Ascending aorta (tissue), 2 donors: ENCODE results near the gene DENND4B. TPM values are rescaled to one million over a fixed set of nuclear protein-coding genes. Genes with fewer than 3 reads are reported as not detected.
"Not testable (repeated sequence)": the region's sequence is repeated elsewhere in the genome, so short reads cannot be mapped to it uniquely, and the experiment has no call there.

Source experiments
- DNase-seq, 2 donors: peaks; one replicate each; pipeline ENCODE4 v3.0.0-alpha.2; 2019; ENCODE audit warnings: low spot score in 2 of 2
- H3K27ac ChIP-seq, 2 donors: fragments of 200-600 bp; sonication (generic); one replicate each; pipeline ENCODE4 v1.5.1; 2016 to 2017; ENCODE audit warnings: mild to moderate bottlenecking in 1 of 2
- H3K27me3 ChIP-seq: fragments of 200-600 bp; sonication (generic); one replicate; pipeline ENCODE4 v1.5.1; 2017
- H3K36me3 ChIP-seq, 2 donors: fragments of 200-600 bp; sonication (generic); one replicate each; pipeline ENCODE4 v1.5.1; 2016
- H3K4me1 ChIP-seq, 2 donors: fragments of 200-600 bp; sonication (generic); one replicate each; pipeline ENCODE4 v1.5.1; 2016 to 2017; ENCODE audit warnings: mild to moderate bottlenecking in 1 of 2
- H3K4me3 ChIP-seq, 2 donors: fragments of 200-600 bp; sonication (generic); one replicate each; pipeline ENCODE4 v1.5.1; 2016 to 2017; ENCODE audit warnings: mild to moderate bottlenecking in 1 of 2
- H3K9me3 ChIP-seq, 2 donors: fragments of 200-600 bp; sonication (generic); one replicate each; pipeline ENCODE4 v1.5.1; 2016
- CTCF ChIP-seq, 3 experiments: fragments of 200-600 bp in 2 of 3; fragments of 450-650 bp in 1 of 3; sonication (generic) in 2 of 3; IDR thresholded peaks; one replicate each; pipeline ENCODE4 v1.5.1; 2016 to 2019; ENCODE audit warnings: antibody characterized with exemption in 3 of 3, mild to moderate bottlenecking in 1 of 3, moderate library complexity in 1 of 3
- intact Hi-C: fragments of 100-400 bp; cut with DNase I; formaldehyde crosslinking; loops from one replicate; pipeline ENCODE4 v1.15.1; 2023
- total RNA-seq: library from RNA; depleted of rRNA; stranded (reverse); fragments of >200 nt; gene quantifications from one replicate; pipeline ENCODE4 v1.1.0, GENCODE V29; 2016

DENND4B gene
- total RNA-seq, 1 donor from 2014 or later, result 80.0 TPM

GRCh38 chr1:153908071-153908470, 38.4 kb downstream of the DENND4B start:
- Histone ChIP-seq H3K27me3 (no peaks in the 10 kb centered on the region), H3K4me1 (peaks cover 3 to 19% of the 10 kb centered on the region in 2 donors), H3K4me3 (no peak overlapping the region), H3K27ac (no peak overlapping the region), H3K9me3 (no peaks in the 10 kb centered on the region), H3K36me3 (peaks cover 0 to 8% of the 10 kb centered on the region in 2 donors)
- intact Hi-C loops, result no loop called here
- no peak for DNase-seq
- TF ChIP-seq CTCF (IDR thresholded peaks at IDR 0.05), result no peak

- Histone ChIP-seq H3K9me3 (no peaks in the 10 kb centered on the region), H3K36me3 (peaks cover 0 to 8% of the 10 kb centered on the region in 2 donors), H3K27ac (no peak overlapping the region), H3K27me3 (no peaks in the 10 kb centered on the region), H3K4me3 (no peak overlapping the region), H3K4me1 (peaks cover 3 to 19% of the 10 kb centered on the region in 2 donors)
- intact Hi-C loops, result no loop called here
- TF ChIP-seq CTCF (IDR thresholded peaks at IDR 0.05), result no peak
- no peak for DNase-seq
Measured at GRCh38 chr1:153907134-153907533, 39.4 kb downstream of the DENND4B start.

DNA sequence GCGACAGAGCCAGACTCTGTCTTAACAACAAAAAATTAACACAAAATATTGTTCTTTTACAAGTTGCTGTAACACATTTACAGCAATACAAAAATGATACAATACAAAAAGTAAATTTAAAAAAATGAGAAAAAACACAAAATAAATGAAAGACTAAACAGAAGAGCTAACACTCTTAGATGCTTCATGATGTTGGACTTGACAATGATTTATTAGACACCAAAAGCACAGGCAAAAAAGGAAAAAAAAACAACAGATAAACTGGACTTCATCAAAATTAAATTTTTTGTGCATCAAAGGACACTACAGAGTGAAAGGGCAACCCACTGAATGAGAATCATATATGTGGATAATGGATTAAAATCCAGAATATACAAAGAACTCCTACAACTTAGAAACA, 40.1 kb downstream of the DENND4B start:
- intact Hi-C loops, result no loop called here
- Histone ChIP-seq H3K4me1 (peaks cover 3 to 19% of the 10 kb centered on the region in 2 donors), H3K9me3 (no peaks in the 10 kb centered on the region), H3K4me3 (no peak overlapping the region), H3K27me3 (no peaks in the 10 kb centered on the region), H3K27ac (peak overlapping the region; percentile 69 to 73), H3K36me3 (peaks cover 0 to 8% of the 10 kb centered on the region in 2 donors)
- no peak for DNase-seq
- no peak for TF ChIP-seq CTCF (IDR thresholded peaks at IDR 0.05)

GRCh38 chr1:153905908-153906307, 40.6 kb downstream of the DENND4B start:
- intact Hi-C loops, result loop anchor here (1.0 kb wide), 1 partner anchor 17 kb away; no protein-coding TSS in a partner anchor
- H3K27me3 ChIP-seq, H3K9me3 ChIP-seq, DNase-seq, H3K4me3 ChIP-seq, H3K36me3 ChIP-seq: not testable (repeated sequence)
- peak overlapping the region; percentile 69 to 73 for H3K27ac ChIP-seq
- H3K4me1 ChIP-seq, result peaks cover 3 to 19% of the 10 kb centered on the region in 2 donors

GRCh38 chr1:153903841-153904455, 42.6 kb downstream of the DENND4B start:
- peak overlapping the region; percentile 73 to 82 for H3K27ac ChIP-seq
- intact Hi-C loops, result no loop called here

More at GRCh38 chr1:153903841-153904455, 42.6 kb downstream of the DENND4B start:
- H3K4me3 ChIP-seq, result no peak overlapping the region
- DNase-seq, result peak in 1 of 2 donors; percentile 63
- no peak for TF ChIP-seq CTCF (IDR thresholded peaks at IDR 0.05)
- no peaks in the 10 kb centered on the region for H3K27me3 ChIP-seq
- peaks cover 3 to 19% of the 10 kb centered on the region in 2 donors for H3K4me1 ChIP-seq
- H3K36me3 ChIP-seq, result peaks cover 11% of the 10 kb centered on the region in 2 donors
- no peaks in the 10 kb centered on the region for H3K9me3 ChIP-seq
